ENCODE data around the gene ACER1.

Gene ACER1

GRCh38 chr19:6264803-6265202 is 68.6 kb downstream of the ACER1 start:
- FAIRE-seq = no peak

- no peak for FAIRE-seq
These were observed 69.5 kb downstream of the ACER1 start for GRCh38 chr19:6263735-6264444.

GRCh38 chr19:6263306-6263705 is 70.1 kb downstream of the ACER1 start:
- no peak for FAIRE-seq

GRCh38 chr19:6262519-6262918 is 70.9 kb downstream of the ACER1 start:
- no peak for FAIRE-seq

- no peak for FAIRE-seq
These were observed 71.5 kb downstream of the ACER1 start for GRCh38 chr19:6261883-6262282.

- FAIRE-seq = no peak
These were observed 72.3 kb downstream of the ACER1 start for GRCh38 chr19:6260912-6261650.

GRCh38 chr19:6260376-6260775 is 73.0 kb downstream of the ACER1 start:
- FAIRE-seq = no peak

GRCh38 chr19:6259312-6259861 is 74.0 kb downstream of the ACER1 start:
- FAIRE-seq = no peak

GRCh38 chr19:6258812-6259311 is 74.5 kb downstream of the ACER1 start:
- FAIRE-seq = no peak
